ENCODE results near the gene LHX1.

LHX1 gene

GRCh38 chr17:36975922-36976515, 38.7 kb downstream of the LHX1 start:
- no peak for DNase-seq

GRCh38 chr17:36977066-36977465, 39.8 kb downstream of the LHX1 start:
- DNase-seq = no peak

DNA sequence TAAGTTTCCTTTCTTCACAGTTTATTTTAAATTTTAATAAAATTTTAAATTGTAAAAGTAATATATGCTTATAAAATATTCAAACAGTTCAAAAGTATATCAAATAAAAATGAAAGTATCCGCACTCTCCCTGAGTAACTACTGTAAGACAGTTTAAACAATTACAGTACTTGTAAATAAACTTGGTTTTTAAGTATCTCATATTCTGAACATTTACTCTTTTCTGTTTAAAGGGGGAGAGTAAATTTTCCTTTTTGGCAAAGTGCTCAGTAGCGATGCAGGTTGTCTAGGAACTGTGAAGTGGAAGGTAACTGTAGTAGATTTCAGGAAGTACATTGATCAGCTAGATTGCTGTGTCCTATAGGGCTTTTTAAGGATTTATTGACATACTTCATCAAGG, 40.3 kb downstream of the LHX1 start:
- no peak for DNase-seq

DNA sequence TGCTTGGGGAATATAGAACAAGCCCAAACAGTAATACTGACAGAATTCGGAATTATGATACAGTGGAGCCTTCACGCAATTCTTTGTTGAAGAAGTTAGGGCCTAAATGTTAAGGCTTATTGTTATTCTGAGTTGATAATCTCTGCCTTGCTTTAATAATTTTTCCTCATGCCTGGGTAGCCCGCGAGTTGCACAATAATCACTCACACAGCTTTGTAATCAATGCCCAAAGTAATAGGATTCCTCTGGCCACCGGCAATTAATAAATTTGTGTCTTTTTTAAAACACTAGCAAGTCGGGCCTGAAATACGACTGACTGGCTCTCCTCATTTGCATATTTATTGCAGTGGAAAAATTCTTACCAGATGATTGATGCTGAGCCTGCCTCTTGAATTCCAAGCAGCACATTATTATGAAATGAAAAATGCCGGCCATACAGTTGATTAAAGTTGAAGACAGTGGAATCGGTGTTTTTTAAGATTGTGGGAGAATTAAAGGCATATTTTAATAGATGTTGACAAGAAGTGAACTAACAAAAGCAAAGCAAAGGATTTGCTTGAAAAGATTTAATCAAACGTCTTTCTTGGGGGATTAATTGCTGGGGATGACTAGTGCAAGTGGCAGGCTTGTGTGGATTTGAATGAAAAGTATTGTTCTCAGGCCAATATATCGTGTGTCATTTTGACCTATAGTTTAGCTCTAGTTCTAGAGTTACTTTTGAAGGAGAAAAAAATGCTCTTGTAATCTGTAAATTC, 41.7 kb downstream of the LHX1 start:
- DNase-seq = no peak

DNA sequence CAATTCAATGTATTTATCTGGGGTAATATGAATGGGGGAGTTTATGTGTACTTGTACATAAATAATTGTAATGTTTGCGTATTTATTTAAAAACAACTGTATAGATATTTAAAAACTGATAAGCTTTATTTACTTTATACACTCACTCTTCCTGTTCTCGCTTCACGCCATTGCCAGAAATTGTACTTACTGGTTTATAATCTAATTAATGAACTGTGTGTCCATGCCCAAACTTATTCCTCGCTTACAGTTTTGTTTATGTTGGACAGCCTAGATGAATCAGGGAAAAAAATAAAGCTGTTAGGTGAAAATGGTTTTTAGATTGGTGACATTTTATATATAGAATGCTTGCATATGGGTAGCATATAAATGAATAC, 42.3 kb downstream of the LHX1 start:
- no peak for DNase-seq

DNA sequence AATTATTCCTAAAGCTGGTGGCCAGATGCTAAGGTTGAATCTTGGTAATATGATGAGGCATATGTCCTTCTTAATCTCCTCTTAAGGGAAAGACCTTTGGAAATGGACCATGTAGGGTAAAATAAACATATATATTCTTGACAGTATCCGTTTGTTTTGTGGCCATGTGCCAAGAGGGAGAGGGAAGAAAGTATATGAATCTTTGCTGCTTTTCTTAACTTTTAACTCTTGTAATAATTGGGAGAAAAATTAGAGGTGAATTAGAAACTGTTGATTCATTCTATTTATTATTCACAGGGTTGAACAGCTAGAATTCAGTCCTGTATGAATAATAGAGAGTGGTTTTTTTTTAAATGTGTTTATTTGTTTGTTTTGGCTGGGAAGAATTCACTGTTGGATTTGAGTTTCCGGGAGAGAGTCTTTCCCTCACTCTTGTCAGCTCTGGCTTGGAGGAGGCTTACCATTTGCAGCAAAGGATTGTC, 43.0 kb downstream of the LHX1 start:
- DNase-seq = no peak

DNA sequence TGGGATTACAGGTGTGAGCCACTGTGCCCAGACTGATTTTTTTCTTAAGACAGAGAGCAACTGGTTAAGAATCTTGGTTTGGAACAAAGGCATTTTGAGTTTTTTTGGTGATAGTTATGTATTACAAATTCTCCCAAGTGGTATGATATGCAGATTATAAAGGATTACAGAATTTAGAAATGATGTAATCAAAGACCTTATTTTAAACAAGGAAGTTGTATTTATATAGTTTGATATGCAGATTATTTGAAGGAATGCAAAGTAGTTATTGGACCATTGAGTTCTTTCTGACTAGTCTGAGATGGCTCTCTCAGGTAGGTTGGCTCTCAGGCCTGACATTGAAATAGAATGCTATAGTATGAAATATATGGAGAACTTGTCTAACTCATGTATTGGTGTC, 46.3 kb downstream of the LHX1 start:
- DNase-seq = no peak

DNA sequence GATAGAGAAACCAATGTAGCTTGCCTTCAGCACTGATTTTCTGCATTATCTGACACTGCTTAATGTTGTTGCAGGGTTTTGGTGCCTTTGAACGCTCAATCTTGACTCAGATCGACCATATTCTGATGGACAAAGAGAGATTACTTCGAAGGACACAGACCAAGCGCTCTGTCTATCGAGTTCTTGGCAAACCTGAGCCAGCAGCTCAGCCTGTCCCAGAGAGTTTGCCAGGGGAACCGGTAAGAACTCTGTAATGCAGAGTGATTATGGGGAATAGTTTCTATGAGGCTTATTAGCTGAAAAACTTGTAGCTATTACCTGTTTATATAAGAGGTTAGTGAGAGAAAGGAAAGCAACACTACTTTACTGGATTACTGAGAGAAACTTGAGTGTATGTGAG, 51.9 kb downstream of the LHX1 start:
- DNase-seq = no peak

DNA sequence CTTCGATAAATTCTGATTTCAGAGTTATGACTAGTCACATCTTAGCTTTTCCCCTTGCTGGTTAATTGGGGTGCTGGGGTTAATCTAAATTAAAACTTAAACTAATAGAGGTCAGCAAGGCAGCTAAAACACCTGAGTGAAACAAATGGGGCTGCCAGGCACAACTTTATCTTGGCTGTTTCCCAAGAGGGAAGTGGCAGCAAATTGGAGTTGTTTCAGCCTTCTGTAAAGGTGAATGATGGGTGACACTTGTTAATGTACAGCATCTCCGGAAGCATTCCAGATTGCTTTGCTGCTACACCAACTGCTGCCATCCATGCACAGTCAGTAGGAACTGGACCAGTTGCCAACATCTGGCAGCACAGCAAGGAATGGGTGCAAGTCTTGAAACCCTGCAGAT, 55.4 kb downstream of the LHX1 start:
- DNase-seq = no peak

GRCh38 chr17:36993227-36993626, 56.0 kb downstream of the LHX1 start:
- DNase-seq = no peak

All from activated CD4-positive, alpha-beta T cell treated with anti-CD3 and anti-CD28 coated beads, Interleukin-2, amount 50 U/mL, for 16 hours (primary cell).